Stimulated activated naive CD4-positive, alpha-beta T cell (primary cell): ENCODE results near the gene TBC1D3.
"Not testable (repeated sequence)": the region's sequence is repeated elsewhere in the genome, so short reads cannot be mapped to it uniquely, and the experiment has no call there.

ENCODE experiments used
- DNase-seq, 6 experiments: peaks; one replicate each; lab custom pipeline; 2025; lab: John Stamatoyannopoulos, UW

The TBC1D3 gene

GRCh38 chr17:38192455-38192854 is at the start of gene TBC1D3:
TBC1D3 (minus strand) TSS chr17:38192555; CDS start chr17:38191029, 1,526 bp downstream.
- not testable (repeated sequence) for DNase-seq

GRCh38 chr17:38232790-38233189 is 40.4 kb upstream of the TBC1D3 start:
- not testable (repeated sequence) for DNase-seq

DNA sequence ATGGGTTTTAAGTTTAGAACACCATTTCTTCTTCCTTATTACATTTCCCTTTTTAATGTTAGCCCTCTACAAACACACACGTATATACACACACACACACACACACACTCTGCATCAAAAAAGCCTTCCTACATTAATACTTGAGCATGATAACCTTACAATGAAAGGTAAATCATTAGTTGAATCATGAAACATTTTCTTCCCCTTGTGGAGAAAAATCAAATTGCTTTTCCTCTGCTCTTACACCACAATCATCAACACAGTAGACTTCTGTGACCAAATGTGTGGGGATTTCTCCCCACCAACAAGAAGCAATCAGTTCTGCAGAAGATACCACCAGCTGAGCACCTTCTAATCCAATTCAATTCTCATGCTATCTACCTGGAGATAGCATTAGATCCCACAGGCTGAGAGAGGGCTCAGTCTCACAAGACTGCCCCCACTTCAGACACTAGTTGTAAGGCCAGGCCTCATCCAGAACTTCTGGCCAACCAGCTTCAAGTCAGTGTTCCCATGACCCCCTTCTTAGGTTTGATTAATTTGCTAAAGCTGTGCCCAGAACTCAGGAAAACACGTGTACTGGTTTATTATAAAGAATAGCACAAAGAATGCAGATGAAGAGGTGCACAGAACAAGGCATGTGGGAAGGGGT is 33.6 kb upstream of the TBC1D3 start:
- not testable (repeated sequence) for DNase-seq

DNA sequence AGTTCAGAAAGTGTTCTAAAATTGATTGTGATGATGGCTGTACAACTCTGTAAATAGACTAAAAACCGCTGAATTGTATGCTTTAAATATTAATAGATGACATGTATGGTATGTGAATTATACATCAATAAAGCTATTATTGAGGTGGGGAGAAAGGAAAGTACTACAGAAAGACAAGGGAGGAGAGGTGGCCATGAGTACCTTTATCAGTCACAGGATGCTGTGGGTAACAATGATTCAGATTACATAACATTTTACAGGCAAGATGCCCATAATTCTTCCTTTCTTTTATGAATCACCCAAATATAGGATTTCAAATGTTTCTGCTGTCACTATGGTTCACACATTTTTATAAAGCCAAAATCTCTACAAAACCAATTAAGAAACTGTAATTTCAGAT is 28.5 kb upstream of the TBC1D3 start:
- DNase-seq = not testable (repeated sequence)

GRCh38 chr17:38200271-38200670 is 7.9 kb upstream of the TBC1D3 start:
- not testable (repeated sequence) for DNase-seq

DNA sequence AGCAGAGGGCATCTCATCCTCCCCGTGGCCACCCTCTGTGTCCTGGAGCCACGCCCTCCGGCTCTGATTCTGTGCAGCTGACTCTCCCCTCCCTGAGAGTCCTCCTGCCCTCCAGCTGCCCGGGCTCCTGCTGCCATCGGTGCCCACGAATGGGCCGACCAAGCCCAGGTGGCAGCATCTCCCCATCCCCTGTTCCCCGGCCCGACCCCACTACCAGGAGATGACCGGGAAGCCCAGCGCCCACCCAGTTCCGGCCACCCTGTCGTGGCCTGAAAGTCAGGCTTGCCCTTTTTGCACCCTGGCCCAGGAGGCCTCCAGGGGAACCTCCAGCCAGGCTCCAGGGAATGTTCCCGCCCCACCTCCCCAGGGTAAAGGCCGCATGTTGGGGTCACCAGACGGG is 57.5 kb downstream of the TBC1D3 start:
- not testable (repeated sequence) for DNase-seq
